Astrocyte of the cerebellum (primary cell): ENCODE measurements around the gene KLHDC8B.
"Not testable (repeated sequence)": the region's sequence is repeated elsewhere in the genome, so short reads cannot be mapped to it uniquely, and the experiment has no call there.

Experiments used
- DNase-seq: peaks from one replicate; pipeline ENCODE4 v3.0.0-alpha.2; 2011; ENCODE audit warnings: low read depth
- H3K4me3 ChIP-seq: 2 replicates; pipeline ENCODE4 v1.5.1; 2011; ENCODE audit warnings: mild to moderate bottlenecking, low read depth, low read length, moderate library complexity
- in situ Hi-C: cut with HindIII; loops from 2 replicates; pipeline ENCODE4 v1.10.0; 2017; ENCODE audit warnings: low sequenced_read_pairs
- TF ChIP-seq, protein P1 (sequence below): IDR thresholded peaks from 2 replicates; pipeline ENCODE4 v1.5.1; 2012; ENCODE audit warnings: low read length, low read depth, moderate library complexity, mild to moderate bottlenecking; ENCODE audit errors: missing control alignments

KLHDC8B gene

DNA sequence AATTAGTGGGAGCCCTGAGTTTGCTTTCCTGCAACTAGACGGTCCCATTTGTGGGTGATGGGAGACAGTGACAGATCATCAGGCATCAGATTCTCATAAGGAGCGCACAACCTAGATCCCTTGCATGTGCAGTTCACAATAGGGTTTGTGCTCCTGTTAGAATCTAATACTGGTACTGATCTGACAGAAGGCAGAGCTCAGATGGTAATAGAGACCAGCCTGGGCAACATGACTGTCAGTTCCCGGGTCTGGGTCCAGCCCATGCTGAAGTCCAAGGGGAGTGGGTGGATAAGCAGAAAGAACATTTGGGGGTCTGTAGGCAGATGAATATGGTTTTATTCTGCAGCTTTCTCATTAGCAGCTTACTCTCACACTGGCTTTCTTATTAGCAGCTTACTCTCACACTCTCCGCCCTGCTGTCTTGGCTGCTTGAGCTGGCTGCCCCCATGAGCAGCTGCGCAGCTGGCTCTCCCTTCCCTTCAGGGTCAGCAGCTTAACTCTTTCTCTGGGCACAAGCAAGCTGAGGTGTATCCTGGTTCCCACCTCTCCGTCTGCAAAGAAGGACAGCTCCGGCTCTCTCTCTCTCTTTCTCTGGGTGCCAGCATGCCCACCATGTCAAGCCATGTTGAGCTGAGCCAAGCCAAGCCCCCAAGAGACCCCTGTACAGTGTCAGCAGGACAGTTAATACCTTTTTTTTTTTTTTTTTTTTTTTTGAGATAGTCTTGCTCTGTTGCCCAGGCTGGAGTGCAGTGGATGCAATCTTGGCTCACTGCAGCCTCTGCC, 46.5 kb downstream of the KLHDC8B start:
- no peak for DNase-seq
- TF ChIP-seq, protein P1, sequence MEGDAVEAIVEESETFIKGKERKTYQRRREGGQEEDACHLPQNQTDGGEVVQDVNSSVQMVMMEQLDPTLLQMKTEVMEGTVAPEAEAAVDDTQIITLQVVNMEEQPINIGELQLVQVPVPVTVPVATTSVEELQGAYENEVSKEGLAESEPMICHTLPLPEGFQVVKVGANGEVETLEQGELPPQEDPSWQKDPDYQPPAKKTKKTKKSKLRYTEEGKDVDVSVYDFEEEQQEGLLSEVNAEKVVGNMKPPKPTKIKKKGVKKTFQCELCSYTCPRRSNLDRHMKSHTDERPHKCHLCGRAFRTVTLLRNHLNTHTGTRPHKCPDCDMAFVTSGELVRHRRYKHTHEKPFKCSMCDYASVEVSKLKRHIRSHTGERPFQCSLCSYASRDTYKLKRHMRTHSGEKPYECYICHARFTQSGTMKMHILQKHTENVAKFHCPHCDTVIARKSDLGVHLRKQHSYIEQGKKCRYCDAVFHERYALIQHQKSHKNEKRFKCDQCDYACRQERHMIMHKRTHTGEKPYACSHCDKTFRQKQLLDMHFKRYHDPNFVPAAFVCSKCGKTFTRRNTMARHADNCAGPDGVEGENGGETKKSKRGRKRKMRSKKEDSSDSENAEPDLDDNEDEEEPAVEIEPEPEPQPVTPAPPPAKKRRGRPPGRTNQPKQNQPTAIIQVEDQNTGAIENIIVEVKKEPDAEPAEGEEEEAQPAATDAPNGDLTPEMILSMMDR = no peak
- no peak overlapping the region for H3K4me3 ChIP-seq
- in situ Hi-C loops = no loop called here

DNA sequence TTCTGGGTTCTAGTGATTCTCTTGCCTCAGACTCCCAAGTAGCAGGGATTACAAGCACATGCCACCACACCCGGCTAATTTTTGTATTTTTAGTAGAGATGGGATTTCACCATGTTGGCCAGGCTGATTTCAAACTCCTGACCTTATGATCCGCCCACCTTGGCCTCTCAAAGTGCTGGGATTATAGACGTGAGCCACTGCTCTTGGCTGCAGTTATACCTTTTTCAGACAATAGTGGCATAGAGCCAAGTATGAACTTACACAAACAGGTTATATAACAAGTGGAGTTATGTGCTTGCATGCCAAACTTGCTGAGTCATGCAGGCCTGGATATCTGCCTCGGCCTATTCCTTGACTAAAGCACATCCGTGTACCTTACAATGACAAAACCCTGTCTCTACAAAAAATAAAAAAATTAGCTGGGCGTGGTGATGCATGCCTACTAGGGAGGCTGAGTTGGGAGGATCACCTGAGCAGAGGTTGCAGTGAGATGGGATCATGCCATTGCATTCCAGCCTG, 47.1 kb downstream of the KLHDC8B start:
- peak; percentile 77 for DNase-seq
- H3K4me3 ChIP-seq = not testable (repeated sequence)

DNA sequence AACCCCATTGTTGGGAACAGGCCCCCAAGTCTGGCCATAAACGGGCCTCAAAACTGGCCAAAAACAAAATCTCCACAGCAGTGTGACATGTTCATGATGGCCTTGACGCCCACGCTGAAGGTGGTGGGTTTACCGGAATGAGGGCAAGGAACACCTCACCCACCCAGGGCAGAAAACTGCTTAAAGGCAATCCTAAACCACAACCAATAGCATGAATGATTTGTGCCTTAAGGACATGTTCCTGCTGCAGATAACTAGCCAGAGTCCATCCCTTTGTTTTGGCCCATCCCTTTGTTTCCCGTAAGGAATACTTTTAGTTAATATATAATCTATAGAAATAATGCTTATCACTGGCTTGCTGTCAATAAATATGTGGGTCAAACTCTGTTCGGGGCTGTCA, 47.7 kb downstream of the KLHDC8B start:
- TF ChIP-seq, protein P1 = no peak
- in situ Hi-C loops = no loop called here
- no peak overlapping the region for H3K4me3 ChIP-seq
- DNase-seq = no peak

More for the DNA sequence above, 47.1 kb downstream of the KLHDC8B start:
- in situ Hi-C loops = not testable (repeated sequence)

DNA sequence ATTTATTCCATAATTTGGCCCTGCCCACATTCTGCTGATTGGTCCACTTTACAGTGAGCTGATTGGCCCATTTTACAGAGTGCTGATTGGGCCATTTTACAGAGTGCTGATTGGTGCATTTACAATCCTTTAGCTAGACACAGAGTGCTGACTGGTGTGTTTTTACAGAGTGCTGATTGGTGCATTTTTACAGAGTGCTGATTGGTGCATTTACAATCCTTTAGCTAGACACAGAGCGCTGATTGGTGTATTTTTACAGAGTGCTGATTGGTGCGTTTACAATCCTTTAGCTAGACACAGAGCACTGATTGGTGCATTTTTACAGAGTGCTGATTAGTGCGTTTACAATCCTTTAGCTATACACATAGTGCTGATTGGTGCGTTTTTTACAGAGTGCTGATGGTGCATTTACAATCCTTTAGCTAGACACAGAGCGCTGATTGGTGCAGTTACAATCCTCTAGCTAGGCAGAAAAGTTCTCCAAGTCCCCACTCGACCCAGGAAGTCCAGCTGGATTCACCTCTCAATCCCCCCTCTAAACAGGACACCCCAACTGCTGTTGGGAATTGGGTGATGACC, 49.7 kb downstream of the KLHDC8B start:
- DNase-seq, H3K4me3 ChIP-seq, in situ Hi-C loops: not testable (repeated sequence)

DNA sequence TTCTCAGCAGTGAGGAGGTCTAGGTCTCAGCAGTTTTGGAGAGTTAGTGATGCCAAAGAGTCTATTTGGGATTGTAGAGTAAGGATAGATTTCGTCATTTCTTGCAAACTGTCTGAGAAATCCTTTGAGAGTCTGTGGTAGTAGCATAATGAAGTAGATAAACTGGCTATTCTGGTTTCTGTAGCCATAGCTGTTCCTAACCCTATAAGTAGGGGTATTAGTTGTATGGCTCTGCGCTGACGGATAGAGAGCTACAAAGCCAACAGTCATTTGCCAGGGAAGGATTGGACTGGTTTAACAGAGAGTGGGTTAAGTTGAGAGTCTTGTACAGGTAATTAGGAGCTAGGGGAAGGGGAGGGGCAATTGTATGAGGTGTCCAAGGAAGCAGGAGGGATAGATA, 50.6 kb downstream of the KLHDC8B start:
- in situ Hi-C loops = no loop called here
- H3K4me3 ChIP-seq = no peak overlapping the region
- TF ChIP-seq, protein P1 = no peak
- DNase-seq = no peak
